ENCODE measurements around the gene BGN.

The BGN gene

GRCh38 chrX:153494541-153495361 is at the start of gene BGN:
Gene BGN, plus strand, starts transcription at chrX:153494980. Its CDS starts 9,652 bp downstream, at chrX:153504632.
- DNase-seq (ENCODE audit: low read depth): peak; percentile 82

- no peak for DNase-seq (ENCODE audit: low read depth)
These were observed 49.5 kb upstream of the BGN start for GRCh38 chrX:153445106-153445855.

DNA sequence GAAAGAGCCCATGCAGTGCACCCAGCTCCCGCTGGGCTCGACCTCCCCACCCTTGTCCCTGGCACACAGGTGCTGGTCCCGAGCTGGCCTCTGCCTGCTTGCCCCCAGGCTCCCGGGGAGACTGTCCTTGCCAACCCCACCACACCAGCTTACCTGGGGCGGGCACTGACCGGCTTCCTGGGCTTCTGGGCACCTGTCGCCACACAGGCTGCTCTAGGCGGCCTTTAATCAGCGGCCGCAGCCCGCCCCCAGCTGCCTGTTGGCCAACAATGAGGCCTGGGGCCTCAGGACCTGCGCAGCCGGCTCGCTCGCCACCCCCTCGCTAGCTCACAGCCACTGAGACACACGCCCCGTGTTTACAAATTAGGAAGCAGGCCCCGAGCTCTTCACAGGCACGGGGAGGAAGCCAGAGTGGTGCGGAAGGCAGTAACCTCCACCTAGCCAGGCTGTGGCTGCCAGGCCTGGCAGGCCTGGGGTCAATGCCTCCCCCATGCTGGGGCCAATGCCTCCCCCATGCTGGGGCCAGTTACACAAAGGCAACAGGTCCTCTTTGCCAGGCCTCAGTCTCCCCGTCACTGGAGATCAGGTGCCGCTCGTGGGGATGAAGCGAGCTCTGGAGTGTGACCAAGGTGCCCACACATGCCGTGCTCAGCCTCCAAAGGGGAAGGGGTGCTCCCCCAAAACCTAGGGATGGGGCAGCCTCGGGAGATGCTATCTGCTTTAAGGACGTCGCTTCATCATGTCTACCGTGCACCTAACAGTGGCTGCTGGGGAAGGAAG is 48.7 kb upstream of the BGN start, which contains the start of gene TREX2:
TSS of gene TREX2 (minus strand) at position 201 of the 780 bp plus-strand sequence. CDS start 626 bp downstream, outside the sequence.
- DNase-seq (ENCODE audit: low read depth): no peak

GRCh38 chrX:153446636-153446936 is 48.2 kb upstream of the BGN start:
- DNase-seq (ENCODE audit: low read depth): no peak

GRCh38 chrX:153446950-153447580 is 47.7 kb upstream of the BGN start:
- no peak for DNase-seq (ENCODE audit: low read depth)

- no peak for DNase-seq (ENCODE audit: low read depth)
These were observed 47.2 kb upstream of the BGN start for GRCh38 chrX:153447581-153447960.

GRCh38 chrX:153448556-153449367 is 46.0 kb upstream of the BGN start:
- peak; percentile 7 for DNase-seq (ENCODE audit: low read depth)

GRCh38 chrX:153449368-153450113 is 45.2 kb upstream of the BGN start:
- no peak for DNase-seq (ENCODE audit: low read depth)

DNA sequence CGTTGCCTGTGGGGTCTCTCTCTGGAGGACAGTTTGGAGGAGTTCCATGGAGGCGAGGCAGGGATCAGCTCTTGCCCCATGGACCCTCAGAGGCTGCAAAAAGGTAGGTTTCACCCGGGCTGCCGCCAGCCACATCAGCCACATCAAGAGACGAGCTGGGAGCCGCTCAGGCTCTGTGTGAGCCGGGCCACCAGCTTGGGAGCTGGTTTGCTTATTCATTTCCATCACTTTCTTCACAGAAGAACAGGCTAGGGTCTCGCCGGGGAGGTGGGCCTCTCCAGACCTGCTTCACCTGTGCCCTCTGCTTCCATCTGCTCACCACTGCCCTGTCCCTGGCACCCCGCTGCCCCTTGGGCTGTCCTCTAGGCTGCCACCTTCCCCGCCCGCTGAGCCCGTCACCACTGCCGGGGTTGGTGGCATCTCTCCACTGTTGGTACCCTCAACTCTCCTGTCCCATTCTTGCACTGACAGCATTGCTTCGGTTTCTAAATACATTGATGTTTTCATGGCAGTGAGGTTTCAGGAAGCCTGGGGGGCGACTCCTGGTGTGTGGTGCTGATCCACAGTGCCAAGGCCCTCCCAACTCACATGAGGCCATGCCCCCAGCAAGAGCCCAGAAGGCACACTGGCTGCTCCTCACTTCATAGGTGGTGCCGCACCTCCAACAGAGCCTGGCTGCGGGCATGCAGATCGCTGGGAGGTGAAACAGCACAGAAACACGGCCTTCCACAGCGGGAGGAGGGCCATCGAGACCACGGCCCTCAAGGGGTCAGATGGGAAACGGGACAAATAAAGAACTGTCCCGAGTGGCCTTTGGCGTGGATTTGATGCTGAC is 44.4 kb upstream of the BGN start:
- DNase-seq (ENCODE audit: low read depth): no peak

DNA sequence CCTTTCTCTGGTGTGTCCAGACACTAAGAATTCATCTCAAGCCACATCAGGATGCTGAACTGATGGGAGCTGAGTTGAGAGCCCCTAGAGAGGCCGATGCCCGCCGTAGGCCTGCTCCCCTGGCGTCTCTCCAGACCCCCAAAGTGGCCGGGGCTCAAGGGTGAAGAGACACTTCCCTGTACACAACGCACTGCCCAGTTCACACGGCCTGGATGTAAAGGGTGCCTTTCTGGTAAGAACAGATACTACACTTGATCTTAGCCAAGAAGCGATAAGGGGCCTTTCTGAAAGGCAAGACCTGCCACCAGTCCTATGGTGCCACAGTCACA is 43.9 kb upstream of the BGN start:
- DNase-seq (ENCODE audit: low read depth): no peak

- DNase-seq (ENCODE audit: low read depth): no peak
These were observed 39.8 kb upstream of the BGN start for GRCh38 chrX:153454901-153455550.

DNA sequence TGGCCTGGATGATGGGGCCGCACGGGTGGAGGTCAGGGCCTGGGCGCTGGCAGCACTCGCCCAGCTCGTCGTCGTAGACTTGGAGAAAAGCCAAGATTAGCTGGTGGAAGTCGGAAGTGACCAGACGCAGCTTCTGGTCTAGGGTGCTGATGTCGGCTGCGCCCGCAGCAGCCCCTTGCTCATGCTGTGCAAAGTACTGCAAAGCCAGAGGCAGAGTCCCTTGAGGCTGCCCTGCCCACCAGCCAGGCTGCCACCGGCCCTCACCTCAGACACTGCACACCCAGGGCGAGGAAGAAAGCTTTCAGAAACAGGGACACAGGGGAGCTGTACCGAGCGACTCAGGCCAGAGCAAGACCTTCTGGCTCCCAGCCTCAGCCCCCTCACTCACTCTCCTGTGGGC is 39.2 kb upstream of the BGN start:
- no peak for DNase-seq (ENCODE audit: low read depth)

GRCh38 chrX:153456161-153456560 is 38.6 kb upstream of the BGN start:
- no peak for DNase-seq (ENCODE audit: low read depth)

DNA sequence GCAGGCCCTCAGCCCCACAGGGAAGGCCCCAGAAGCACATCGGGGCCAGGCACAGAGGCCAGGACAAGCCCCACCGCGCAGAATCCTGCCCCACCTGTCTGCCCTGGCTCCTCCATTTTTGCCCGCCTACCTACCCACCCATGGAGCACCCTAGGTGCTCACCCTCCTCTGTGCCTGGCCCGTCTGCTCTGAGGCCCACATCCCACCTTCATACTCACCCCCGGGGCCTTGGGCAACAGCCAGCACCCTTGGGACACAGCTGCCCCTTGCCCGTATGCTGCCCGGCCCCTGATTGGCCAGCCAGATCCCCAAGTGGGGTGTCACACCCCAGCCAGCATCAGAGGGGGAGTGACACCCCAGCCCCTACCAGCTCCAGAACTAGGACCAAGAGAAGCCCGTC is 38.1 kb upstream of the BGN start:
- no peak for DNase-seq (ENCODE audit: low read depth)

- DNase-seq (ENCODE audit: low read depth): no peak
These were observed 37.5 kb upstream of the BGN start for GRCh38 chrX:153457136-153457825.

GRCh38 chrX:153457827-153458466 is 36.8 kb upstream of the BGN start:
- DNase-seq (ENCODE audit: low read depth): no peak

GRCh38 chrX:153458476-153458875 is 36.3 kb upstream of the BGN start:
- DNase-seq (ENCODE audit: low read depth): no peak

DNA sequence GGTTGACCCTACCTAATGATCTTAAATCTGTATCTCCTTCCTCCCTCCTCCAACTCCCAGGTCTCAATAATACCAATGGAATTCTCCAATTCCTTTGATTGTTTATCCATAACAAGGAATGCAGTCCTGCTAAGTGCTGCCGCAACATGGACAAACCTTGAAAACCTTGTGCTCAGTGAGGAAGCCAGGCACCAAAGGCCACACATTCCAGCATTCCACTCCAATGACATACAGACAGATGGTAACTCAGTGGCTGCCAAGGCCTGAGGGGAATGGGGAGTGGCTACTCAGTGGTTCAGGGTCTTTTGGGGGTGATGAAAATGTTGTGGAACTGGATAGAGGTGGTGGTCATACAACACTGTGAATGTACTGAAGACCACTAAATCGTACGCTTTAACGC is 34.8 kb upstream of the BGN start:
- DNase-seq (ENCODE audit: low read depth): peak; percentile 81

All from EH (cell line).